Effector memory CD8-positive, alpha-beta T cell (primary cell): ENCODE measurements around the gene DNMT1.

Source experiments
- ATAC-seq: fragments of 150-1000 bp; cut with Tn5 transposase; replicated peaks from 2 replicates; pipeline ENCODE4 v1.10.0; 2021; ENCODE audit warnings: mild to moderate bottlenecking, moderate library complexity
- DNase-seq, 3 experiments: peaks; one replicate each; pipeline ENCODE4 v3.0.0; 2021
- H3K27ac Mint-ChIP-seq, 2 donors: one replicate each; pipeline ENCODE4 v1.8.0; 2022; ENCODE audit warnings: mild to moderate bottlenecking in 2 of 2, mixed read lengths in 2 of 2, moderate library complexity in 2 of 2
- H3K27me3 Mint-ChIP-seq, 2 donors: one replicate each; pipeline ENCODE4 v1.8.0; 2022; ENCODE audit warnings: mixed read lengths in 2 of 2
- H3K36me3 Mint-ChIP-seq: one replicate; pipeline ENCODE4 v1.8.0; 2022; ENCODE audit warnings: mild to moderate bottlenecking, moderate library complexity, mixed read lengths; ENCODE audit not compliant: insufficient read depth
- H3K4me1 Mint-ChIP-seq, 2 donors: one replicate each; pipeline ENCODE4 v1.8.0; 2022; ENCODE audit warnings: low read depth in 2 of 2, mixed read lengths in 2 of 2
- H3K4me3 Mint-ChIP-seq, 2 donors: one replicate each; pipeline ENCODE4 v1.8.0; 2022; ENCODE audit warnings: mild to moderate bottlenecking in 2 of 2, mixed read lengths in 2 of 2, moderate library complexity in 2 of 2
- H3K9me3 Mint-ChIP-seq, 2 donors: one replicate each; pipeline ENCODE4 v1.8.0; 2022; ENCODE audit warnings: mixed read lengths in 2 of 2

The DNMT1 gene

GRCh38 chr19:10118960-10119359 is 75.8 kb downstream of the DNMT1 start:
- ATAC-seq: no peak
- no peaks in the 10 kb centered on the region for H3K9me3 Mint-ChIP-seq
- no peak for DNase-seq
- H3K27ac Mint-ChIP-seq: peak overlapping the region; percentile 88 to 97
- H3K27me3 Mint-ChIP-seq: no peaks in the 10 kb centered on the region
- H3K4me1 Mint-ChIP-seq: peaks cover 24 to 26% of the 10 kb centered on the region in 2 donors
- peaks cover 55% of the 10 kb centered on the region for H3K36me3 Mint-ChIP-seq
- peak overlapping the region; percentile 92 to 98 for H3K4me3 Mint-ChIP-seq

GRCh38 chr19:10116866-10117616 is 77.7 kb downstream of the DNMT1 start:
- Mint-ChIP-seq H3K36me3 (peaks cover 74% of the 10 kb centered on the region), H3K4me1 (peaks cover 41 to 42% of the 10 kb centered on the region in 2 donors), H3K27ac (peak overlapping the region; percentile 67 to 94), H3K9me3 (no peaks in the 10 kb centered on the region), H3K4me3 (peak overlapping the region in 1 of 2 donors; percentile 27), H3K27me3 (no peaks in the 10 kb centered on the region)
- ATAC-seq: no peak
- no peak for DNase-seq

GRCh38 chr19:10116085-10116865 is 78.5 kb downstream of the DNMT1 start:
- H3K9me3 Mint-ChIP-seq: no peaks in the 10 kb centered on the region
- H3K27me3 Mint-ChIP-seq: no peaks in the 10 kb centered on the region
- no peak for DNase-seq
- peak overlapping the region; percentile 27 to 54 for H3K4me3 Mint-ChIP-seq
- peaks cover 48% of the 10 kb centered on the region in 2 donors for H3K4me1 Mint-ChIP-seq
- peaks cover 81% of the 10 kb centered on the region for H3K36me3 Mint-ChIP-seq
- no peak for ATAC-seq
- peak overlapping the region; percentile 67 to 94 for H3K27ac Mint-ChIP-seq

GRCh38 chr19:10115392-10116084 is 79.2 kb downstream of the DNMT1 start:
- ATAC-seq (no peak), DNase-seq (no peak)
- no peaks in the 10 kb centered on the region for H3K27me3 Mint-ChIP-seq
- H3K27ac Mint-ChIP-seq: peak overlapping the region; percentile 67 to 94
- no peaks in the 10 kb centered on the region for H3K9me3 Mint-ChIP-seq
- peaks cover 53% of the 10 kb centered on the region in 2 donors for H3K4me1 Mint-ChIP-seq
- H3K36me3 Mint-ChIP-seq: peaks cover 89% of the 10 kb centered on the region
- H3K4me3 Mint-ChIP-seq: peak overlapping the region; percentile 54 to 73

GRCh38 chr19:10114651-10115391 is 79.9 kb downstream of the DNMT1 start:
- ATAC-seq: no peak
- H3K27me3 Mint-ChIP-seq: no peaks in the 10 kb centered on the region
- H3K27ac Mint-ChIP-seq: peak overlapping the region; percentile 60 to 94
- peak overlapping the region; percentile 46 to 73 for H3K4me3 Mint-ChIP-seq
- peaks cover 55 to 56% of the 10 kb centered on the region in 2 donors for H3K4me1 Mint-ChIP-seq
- peaks cover 93% of the 10 kb centered on the region for H3K36me3 Mint-ChIP-seq
- no peak for DNase-seq
- H3K9me3 Mint-ChIP-seq: no peaks in the 10 kb centered on the region

- H3K9me3 Mint-ChIP-seq: no peaks in the 10 kb centered on the region
- H3K27ac Mint-ChIP-seq: peak overlapping the region; percentile 93 to 94
- H3K4me3 Mint-ChIP-seq: peak overlapping the region; percentile 73 to 74
- H3K4me1 Mint-ChIP-seq: peaks cover 55 to 56% of the 10 kb centered on the region in 2 donors
- DNase-seq: no peak
- peaks cover 93% of the 10 kb centered on the region for H3K36me3 Mint-ChIP-seq
- H3K27me3 Mint-ChIP-seq: no peaks in the 10 kb centered on the region
- ATAC-seq: no peak
Observed at GRCh38 chr19:10113964-10114650, 80.6 kb downstream of the DNMT1 start.

GRCh38 chr19:10113592-10113963 is 81.2 kb downstream of the DNMT1 start:
- DNase-seq (no peak), ATAC-seq (no peak)
- Mint-ChIP-seq H3K9me3 (no peaks in the 10 kb centered on the region), H3K4me1 (peaks cover 51% of the 10 kb centered on the region in 2 donors), H3K27me3 (no peaks in the 10 kb centered on the region), H3K4me3 (peak overlapping the region; percentile 73 to 74), H3K27ac (peak overlapping the region; percentile 93 to 94), H3K36me3 (peaks cover 93% of the 10 kb centered on the region)

- Mint-ChIP-seq H3K9me3 (no peaks in the 10 kb centered on the region), H3K4me3 (peak overlapping the region; percentile 73 to 74), H3K36me3 (peaks cover 95% of the 10 kb centered on the region), H3K4me1 (peaks cover 50 to 51% of the 10 kb centered on the region in 2 donors), H3K27ac (peak overlapping the region; percentile 93 to 94), H3K27me3 (no peaks in the 10 kb centered on the region)
- DNase-seq (peak; percentile 65 to 74 (median 69)), ATAC-seq (peak; percentile 54)
Observed at GRCh38 chr19:10112895-10113591, 81.7 kb downstream of the DNMT1 start.

- DNase-seq (peak; percentile 72 to 81 (median 76)), ATAC-seq (peak; percentile 76)
- Mint-ChIP-seq H3K4me3 (peak overlapping the region; percentile 73 to 74), H3K36me3 (peaks cover 97% of the 10 kb centered on the region), H3K9me3 (no peaks in the 10 kb centered on the region), H3K27ac (peak overlapping the region; percentile 93 to 94), H3K4me1 (peaks cover 52 to 54% of the 10 kb centered on the region in 2 donors), H3K27me3 (no peaks in the 10 kb centered on the region)
Observed at GRCh38 chr19:10112037-10112761, 82.6 kb downstream of the DNMT1 start.

- peak in 2 of 3 experiments; percentile 44 to 48 for DNase-seq
- H3K36me3 Mint-ChIP-seq: peaks cover 97% of the 10 kb centered on the region
- peak within 1 kb of the TSS; percentile 73 to 74 for H3K4me3 Mint-ChIP-seq
- no peaks in the 10 kb centered on the region for H3K9me3 Mint-ChIP-seq
- H3K4me1 Mint-ChIP-seq: peaks cover 57% of the 10 kb centered on the region in 2 donors
- no peak for ATAC-seq
- no peaks in the 10 kb centered on the region for H3K27me3 Mint-ChIP-seq
- peak within 1 kb of the TSS; percentile 93 to 94 for H3K27ac Mint-ChIP-seq
Observed at GRCh38 chr19:10111405-10111811, 83.3 kb downstream of the DNMT1 start, which contains the start of gene P2RY11. Gene P2RY11, plus strand, starts transcription at chr19:10111693. Its CDS starts 29 bp downstream, at chr19:10111722.

GRCh38 chr19:10110972-10111317 is 83.8 kb downstream of the DNMT1 start:
- no peaks in the 10 kb centered on the region for H3K9me3 Mint-ChIP-seq
- peak overlapping the region; percentile 93 to 94 for H3K27ac Mint-ChIP-seq
- peak overlapping the region; percentile 73 to 74 for H3K4me3 Mint-ChIP-seq
- H3K27me3 Mint-ChIP-seq: no peaks in the 10 kb centered on the region
- DNase-seq (no peak), ATAC-seq (no peak)
- H3K4me1 Mint-ChIP-seq: peaks cover 55 to 56% of the 10 kb centered on the region in 2 donors
- H3K36me3 Mint-ChIP-seq: peaks cover 96% of the 10 kb centered on the region
